Ovary (tissue), 9 donors: ENCODE measurements around the gene PRR18. TPM values are rescaled to one million over a fixed set of nuclear protein-coding genes. Genes with fewer than 3 reads are reported as not detected.

Experiments used
- DNase-seq, 5 donors: peaks; one replicate each; pipeline ENCODE4 v3.0.0-alpha.2; 2019 to 2020
- H3K27ac ChIP-seq, 2 donors: fragments of 200-600 bp; one replicate each; pipeline versions ENCODE4 v1.5.1 to v1.8.0; 2019 to 2022
- H3K27me3 ChIP-seq: fragments of 200-600 bp; one replicate; pipeline ENCODE4 v1.8.0; 2022
- H3K36me3 ChIP-seq: fragments of 200-600 bp; sonication (generic); one replicate; pipeline ENCODE4 v1.5.1; 2019
- H3K4me1 ChIP-seq: one replicate; pipeline ENCODE4 v1.8.1; 2013; ENCODE audit warnings: mild to moderate bottlenecking, moderate library complexity; ENCODE audit not compliant: insufficient read depth
- H3K4me3 ChIP-seq: fragments of 200-600 bp; sonication (generic); one replicate; pipeline ENCODE4 v1.5.1; 2017
- H3K9me3 ChIP-seq, 2 donors: fragments of 200-600 bp in 1 of 2; sonication (generic) in 1 of 2; one replicate each; pipeline versions ENCODE4 v1.5.1 to v1.8.1; 2013 to 2019; ENCODE audit warnings: mild to moderate bottlenecking in 1 of 2, moderate library complexity in 1 of 2
- CTCF ChIP-seq, 3 donors: fragments of 450-650 bp in 2 of 3; fragments of 200-600 bp in 1 of 3; IDR thresholded peaks; one replicate each; pipeline versions ENCODE4 v1.5.1 to v1.8.0; 2016 to 2022; ENCODE audit warnings: antibody characterized with exemption in 3 of 3, mild to moderate bottlenecking in 1 of 3
- EP300 ChIP-seq: sonication (generic); formaldehyde crosslinking; IDR thresholded peaks from one replicate; pipeline ENCODE4 v1.6.1; 2017; ENCODE audit warnings: antibody characterized with exemption
- POLR2A ChIP-seq: fragments of 450-650 bp; IDR thresholded peaks from one replicate; pipeline ENCODE4 v1.6.1; 2017; ENCODE audit warnings: antibody characterized with exemption, mild to moderate bottlenecking, moderate library complexity
- WGBS, 3 donors: extraction: QIAGEN DNeasy Blood & Tissue Kit in 1 of 3; methylation state at CpG; one replicate each; pipeline versions ENCODE4 v1.1.5 to v1.1.7; 2013 to 2017; 5-methylcytosine and 5-hydroxymethylcytosine counted together
- intact Hi-C, 4 donors: fragments of 100-400 bp; cut with DNase I; formaldehyde crosslinking; loops; one replicate each; pipeline versions ENCODE4 v1.11.0 to v1.15.1; 2022 to 2023
- polyA plus RNA-seq, 2 donors: library from polyadenylated mRNA; stranded (reverse); fragments of 200-250 nt in 1 of 2; fragments of 350-450 nt in 1 of 2; fragmentation: Illumina TruSeq in 1 of 2; extraction: RNeasy Lipid Tissue Mini Kit (QIAGEN cat#74804) in 1 of 2; gene quantifications; one replicate each; pipeline ENCODE4 v1.2.3, GENCODE V29; 2013 to 2014
- total RNA-seq, 7 donors: library from RNA; depleted of rRNA in 2 of 7; stranded (reverse); fragments of >200 nt in 2 of 7; fragmentation: NEBNext Ultra II Directional in 3 of 7; extraction: Animal tissue kit (Norgen Biotek cat#: 25700) in 3 of 7; gene quantifications; one replicate each; pipeline versions ENCODE4 v1.1.0 to v1.2.4, GENCODE V29; 2016 to 2023
- donor health status: DM: no; HTN: no; CAD: no; lungs with moderate emphysema.
- donor health status: DM: no; HTN: no; CAD: no.
- donor health status: Bipolar disorder and iron deficiency.
- donor health status: DM: yes; HTN: yes; CAD: no.
- donor health status: DM: no; HTN: no; CAD: no.
- donor health status: DM: yes; HTN: yes; CAD: no.

Gene PRR18
- total and polyA plus RNA-seq, 9 donors: 0.05 to 5.1 (median 0.25) TPM; not detected in 5

GRCh38 chr6:166259296-166259977 is 48.8 kb downstream of the PRR18 start:
- no peaks in the 10 kb centered on the region for H3K9me3 ChIP-seq
- WGBS, 3 donors: 77 to 81% (median 77%) methylated on average over 20 of the region's 20 CpGs
- no peak overlapping the region for H3K4me3 ChIP-seq
- H3K27me3 ChIP-seq: no peaks in the 10 kb centered on the region
- intact Hi-C loops: no loop called here
- TF ChIP-seq EP300 (no peak), CTCF (IDR thresholded peaks at IDR 0.05) (no peak), POLR2A (no peak)
- no peaks in the 10 kb centered on the region for H3K4me1 ChIP-seq
- no peak overlapping the region for H3K27ac ChIP-seq
- no peak for DNase-seq
- no peaks in the 10 kb centered on the region for H3K36me3 ChIP-seq

DNA sequence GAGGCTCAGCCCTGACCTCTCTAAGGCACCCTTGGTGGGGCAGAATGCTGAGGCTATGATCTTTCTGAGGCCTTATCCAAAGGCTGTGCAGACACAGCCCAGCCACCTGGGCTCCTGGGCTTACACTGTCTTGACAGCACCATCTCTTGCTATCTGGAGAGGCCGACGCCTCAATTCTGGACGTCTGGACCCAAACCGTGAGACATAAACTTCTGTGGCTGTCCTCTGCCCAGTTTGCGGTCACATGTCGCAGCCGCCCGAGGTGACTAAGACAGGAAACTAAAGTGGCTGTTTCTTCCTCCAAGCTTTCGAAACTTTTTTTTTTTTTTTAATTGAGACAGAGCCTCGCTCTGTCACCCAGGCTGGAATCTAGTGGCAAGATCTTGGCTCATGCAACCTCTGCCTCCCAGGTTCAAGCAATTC is 49.3 kb downstream of the PRR18 start:
- no peak for DNase-seq
- Histone ChIP-seq H3K4me1 (peaks cover 1% of the 10 kb centered on the region), H3K27ac (no peak overlapping the region), H3K9me3 (no peaks in the 10 kb centered on the region), H3K27me3 (no peaks in the 10 kb centered on the region), H3K4me3 (no peak overlapping the region), H3K36me3 (no peaks in the 10 kb centered on the region)
- WGBS, 3 donors: 83 to 85% (median 83%) methylated on average over 10 of the region's 10 CpGs
- no peak for TF ChIP-seq CTCF (IDR thresholded peaks at IDR 0.05)
- no peak for TF ChIP-seq EP300
- TF ChIP-seq POLR2A: no peak
- intact Hi-C loops: no loop called here

GRCh38 chr6:166257911-166258318 is 50.3 kb downstream of the PRR18 start:
- DNase-seq: no peak
- no peaks in the 10 kb centered on the region for H3K36me3 ChIP-seq
- intact Hi-C loops: no loop called here
- H3K4me1 ChIP-seq: peaks cover 4% of the 10 kb centered on the region
- H3K9me3 ChIP-seq: no peaks in the 10 kb centered on the region
- no peak overlapping the region for H3K4me3 ChIP-seq
- H3K27ac ChIP-seq: no peak overlapping the region
- 60 to 81% (median 67%) methylated on average over 7 of the region's 7 CpGs for WGBS, 3 donors
- TF ChIP-seq EP300 (no peak), POLR2A (no peak), CTCF (IDR thresholded peaks at IDR 0.05) (no peak)
- H3K27me3 ChIP-seq: no peaks in the 10 kb centered on the region

Other genes starting within 250 kb of the PRR18 start
- gene TBXT, start 140.5 kb downstream of the PRR18 start, total RNA-seq: not detected
- not detected for gene TBXT, start 140.5 kb downstream of the PRR18 start, polyA plus RNA-seq
- gene SFT2D1, start 34.2 kb upstream of the PRR18 start, total RNA-seq: 10 to 100 TPM; 25.9 to 50.3 (median 34.1) TPM
- 10 to 100 TPM; 43.3 to 46.1 TPM for gene SFT2D1, start 34.2 kb upstream of the PRR18 start, polyA plus RNA-seq
- 10 to 100 TPM; 34.1 to 46.7 (median 37.6) TPM for gene MPC1, start 74.5 kb upstream of the PRR18 start, total RNA-seq
- gene MPC1, start 74.5 kb upstream of the PRR18 start, polyA plus RNA-seq: 10 to 100 TPM; 61.2 to 82.6 TPM